ENCODE results near the gene FOXRED2.

Gene FOXRED2

GRCh38 chr22:36470162-36470993, 36.5 kb downstream of the FOXRED2 start:
- Histone ChIP-seq H3K27ac (ENCODE audit: low read length) (no peak overlapping the region), H3K4me1 (ENCODE audit: control insufficient read depth, insufficient read depth, low read length) (peaks cover 1% of the 10 kb centered on the region; the same call in 1 of the 2 replicates), H3K4me3 (ENCODE audit: low read length) (no peak overlapping the region), H3K27me3 (ENCODE audit: control insufficient read depth, insufficient read depth, low read length) (no peaks in the 10 kb centered on the region), H3K9me3 (ENCODE audit: control insufficient read depth, insufficient read depth, low read length) (no peaks in the 10 kb centered on the region), H3K36me3 (ENCODE audit: control insufficient read depth, insufficient read depth, low read length) (0 out of 2 replicates have a peak, but pooled peaks cover 11% of the 10 kb centered on the region)
- no CpG with 5 or more reads among the region's 14 CpGs for WGBS (ENCODE audit: insufficient coverage, insufficient read length)
- DNase-seq (ENCODE audit: low read depth, low spot score): no peak

- peaks cover 1% of the 10 kb centered on the region; the same call in 1 of the 2 replicates for H3K4me1 ChIP-seq (ENCODE audit: control insufficient read depth, insufficient read depth, low read length)
- H3K27ac ChIP-seq (ENCODE audit: low read length): no peak overlapping the region
- H3K4me3 ChIP-seq (ENCODE audit: low read length): no peak overlapping the region
- 0 out of 2 replicates have a peak, but pooled peaks cover 6% of the 10 kb centered on the region for H3K36me3 ChIP-seq (ENCODE audit: control insufficient read depth, insufficient read depth, low read length)
- DNase-seq (ENCODE audit: low read depth, low spot score): no peak
- H3K9me3 ChIP-seq (ENCODE audit: control insufficient read depth, insufficient read depth, low read length): no peaks in the 10 kb centered on the region
- no peaks in the 10 kb centered on the region for H3K27me3 ChIP-seq (ENCODE audit: control insufficient read depth, insufficient read depth, low read length)
- no CpG with 5 or more reads among the region's 14 CpGs for WGBS (ENCODE audit: insufficient coverage, insufficient read length)
Measured at GRCh38 chr22:36469094-36469710, 37.6 kb downstream of the FOXRED2 start.

- Histone ChIP-seq H3K27ac (ENCODE audit: low read length) (no peak overlapping the region), H3K4me3 (ENCODE audit: low read length) (no peak overlapping the region), H3K27me3 (ENCODE audit: control insufficient read depth, insufficient read depth, low read length) (no peaks in the 10 kb centered on the region), H3K9me3 (ENCODE audit: control insufficient read depth, insufficient read depth, low read length) (no peaks in the 10 kb centered on the region), H3K4me1 (ENCODE audit: control insufficient read depth, insufficient read depth, low read length) (peaks cover 1% of the 10 kb centered on the region; the same call in 1 of the 2 replicates), H3K36me3 (ENCODE audit: control insufficient read depth, insufficient read depth, low read length) (0 out of 2 replicates have a peak, but pooled peaks cover 2% of the 10 kb centered on the region)
- no CpG with 5 or more reads among the region's 7 CpGs for WGBS (ENCODE audit: insufficient coverage, insufficient read length)
- DNase-seq (ENCODE audit: low read depth, low spot score): no peak
Measured at GRCh38 chr22:36467946-36468345, 38.9 kb downstream of the FOXRED2 start.

- no peaks in the 10 kb centered on the region for H3K27me3 ChIP-seq (ENCODE audit: control insufficient read depth, insufficient read depth, low read length)
- peaks cover 2% of the 10 kb centered on the region for H3K4me1 ChIP-seq (ENCODE audit: control insufficient read depth, insufficient read depth, low read length)
- H3K27ac ChIP-seq (ENCODE audit: low read length): no peak overlapping the region
- 0 out of 2 replicates have a peak, but pooled peaks cover 2% of the 10 kb centered on the region for H3K36me3 ChIP-seq (ENCODE audit: control insufficient read depth, insufficient read depth, low read length)
- H3K4me3 ChIP-seq (ENCODE audit: low read length): no peak overlapping the region
- no peak for DNase-seq (ENCODE audit: low read depth, low spot score)
- H3K9me3 ChIP-seq (ENCODE audit: control insufficient read depth, insufficient read depth, low read length): no peaks in the 10 kb centered on the region
- WGBS (ENCODE audit: insufficient coverage, insufficient read length): no CpG with 5 or more reads among the region's 14 CpGs
Measured at GRCh38 chr22:36467042-36467810, 39.6 kb downstream of the FOXRED2 start.

- Histone ChIP-seq H3K9me3 (ENCODE audit: control insufficient read depth, insufficient read depth, low read length) (no peaks in the 10 kb centered on the region), H3K4me1 (ENCODE audit: control insufficient read depth, insufficient read depth, low read length) (peaks cover 7% of the 10 kb centered on the region), H3K27me3 (ENCODE audit: control insufficient read depth, insufficient read depth, low read length) (no peaks in the 10 kb centered on the region), H3K4me3 (ENCODE audit: low read length) (no peak overlapping the region), H3K36me3 (ENCODE audit: control insufficient read depth, insufficient read depth, low read length) (0 out of 2 replicates have a peak, but pooled peaks cover 2% of the 10 kb centered on the region), H3K27ac (ENCODE audit: low read length) (no peak overlapping the region)
- no CpG with 5 or more reads among the region's 7 CpGs for WGBS (ENCODE audit: insufficient coverage, insufficient read length)
- DNase-seq (ENCODE audit: low read depth, low spot score): no peak
Measured at GRCh38 chr22:36466258-36466657, 40.6 kb downstream of the FOXRED2 start.

GRCh38 chr22:36465232-36466021, 41.4 kb downstream of the FOXRED2 start:
- peaks cover 7% of the 10 kb centered on the region for H3K4me1 ChIP-seq (ENCODE audit: control insufficient read depth, insufficient read depth, low read length)
- DNase-seq (ENCODE audit: low read depth, low spot score): no peak
- no CpG with 5 or more reads among the region's 25 CpGs for WGBS (ENCODE audit: insufficient coverage, insufficient read length)
- H3K36me3 ChIP-seq (ENCODE audit: control insufficient read depth, insufficient read depth, low read length): 0 out of 2 replicates have a peak, but pooled peaks cover 2% of the 10 kb centered on the region
- H3K4me3 ChIP-seq (ENCODE audit: low read length): no peak overlapping the region
- H3K27me3 ChIP-seq (ENCODE audit: control insufficient read depth, insufficient read depth, low read length): no peaks in the 10 kb centered on the region
- H3K9me3 ChIP-seq (ENCODE audit: control insufficient read depth, insufficient read depth, low read length): no peaks in the 10 kb centered on the region
- H3K27ac ChIP-seq (ENCODE audit: low read length): no peak overlapping the region

GRCh38 chr22:36464715-36465231, 42.1 kb downstream of the FOXRED2 start:
- H3K4me1 ChIP-seq (ENCODE audit: control insufficient read depth, insufficient read depth, low read length): peaks cover 6% of the 10 kb centered on the region
- H3K27me3 ChIP-seq (ENCODE audit: control insufficient read depth, insufficient read depth, low read length): no peaks in the 10 kb centered on the region
- H3K4me3 ChIP-seq (ENCODE audit: low read length): no peak overlapping the region
- DNase-seq (ENCODE audit: low read depth, low spot score): no peak
- no peaks in the 10 kb centered on the region for H3K9me3 ChIP-seq (ENCODE audit: control insufficient read depth, insufficient read depth, low read length)
- no peak overlapping the region for H3K27ac ChIP-seq (ENCODE audit: low read length)
- no CpG with 5 or more reads among the region's 20 CpGs for WGBS (ENCODE audit: insufficient coverage, insufficient read length)
- H3K36me3 ChIP-seq (ENCODE audit: control insufficient read depth, insufficient read depth, low read length): 0 out of 2 replicates have a peak, but pooled peaks cover 2% of the 10 kb centered on the region

GRCh38 chr22:36463783-36464184, 43.1 kb downstream of the FOXRED2 start:
- Histone ChIP-seq H3K4me1 (ENCODE audit: control insufficient read depth, insufficient read depth, low read length) (peaks cover 8% of the 10 kb centered on the region), H3K27me3 (ENCODE audit: control insufficient read depth, insufficient read depth, low read length) (no peaks in the 10 kb centered on the region), H3K36me3 (ENCODE audit: control insufficient read depth, insufficient read depth, low read length) (0 out of 2 replicates have a peak, but pooled peaks cover 2% of the 10 kb centered on the region), H3K9me3 (ENCODE audit: control insufficient read depth, insufficient read depth, low read length) (no peaks in the 10 kb centered on the region), H3K4me3 (ENCODE audit: low read length) (no peak overlapping the region), H3K27ac (ENCODE audit: low read length) (no peak overlapping the region)
- DNase-seq (ENCODE audit: low read depth, low spot score): no peak
- no CpG with 5 or more reads among the region's 17 CpGs for WGBS (ENCODE audit: insufficient coverage, insufficient read length)

- no peaks in the 10 kb centered on the region for H3K27me3 ChIP-seq (ENCODE audit: control insufficient read depth, insufficient read depth, low read length)
- H3K27ac ChIP-seq (ENCODE audit: low read length): no peak overlapping the region
- WGBS (ENCODE audit: insufficient coverage, insufficient read length): no CpG with 5 or more reads among the region's 16 CpGs
- H3K36me3 ChIP-seq (ENCODE audit: control insufficient read depth, insufficient read depth, low read length): no peaks in the 10 kb centered on the region
- no peaks in the 10 kb centered on the region for H3K9me3 ChIP-seq (ENCODE audit: control insufficient read depth, insufficient read depth, low read length)
- H3K4me3 ChIP-seq (ENCODE audit: low read length): no peak overlapping the region
- peaks cover 13% of the 10 kb centered on the region for H3K4me1 ChIP-seq (ENCODE audit: control insufficient read depth, insufficient read depth, low read length)
- DNase-seq (ENCODE audit: low read depth, low spot score): no peak
Measured at GRCh38 chr22:36461665-36462649, 44.9 kb downstream of the FOXRED2 start.

Data from iPS DF 6.9 (cell line).